HCT116 (cell line): Measurements from ENCODE around the gene HSD17B1. TPM values are rescaled to one million over a fixed set of nuclear protein-coding genes. Genes with fewer than 3 reads are reported as not detected.

Experiments used
- ATAC-seq: fragments of 200-7000 bp; cut with Tn5 transposase; 2 replicates; pipeline ENCODE4 v1.9.1; 2020; ENCODE audit warnings: mild to moderate bottlenecking, moderate library complexity
- BruUV-seq: library from RNA; stranded (reverse); fragments of 400-500 nt; replicated peaks from 2 replicates; lab custom pipeline; 2021; lab: Mats Ljungman, UMichigan
- CTCF ChIA-PET: fragments of 300-600 bp; sonication (Branson Sonifier 250); formaldehyde crosslinking; loops from one replicate; lab custom pipeline; 2021; ENCODE audit warnings: antibody characterized with exemption; lab: Charles Lee
- POLR2A ChIA-PET: fragments of 300-600, 350-600 bp; sonication (Branson Sonifier 250); formaldehyde crosslinking; loops from one replicate; lab custom pipeline; 2021; ENCODE audit warnings: antibody characterized with exemption; lab: Charles Lee
- RAD21 ChIA-PET, 2 experiments: fragments of 300-600 bp; sonication (Branson Sonifier 250); formaldehyde crosslinking; loops; one replicate each; lab custom pipeline; 2023; ENCODE audit warnings: low total read pairs in 2 of 2; ENCODE audit not compliant: uncharacterized antibody in 2 of 2, unreplicated experiment in 2 of 2, low non-redundant PET in 1 of 2; lab: Charles Lee
- DNase-seq: peaks from one replicate; pipeline ENCODE4 v3.0.0-alpha.2; 2010; ENCODE audit warnings: low read depth, low spot score
- H2AFZ ChIP-seq: fragments of 200-600 bp; shearing (Covaris generic), sonication (generic); 2 replicates; pipeline ENCODE4 v1.6.1; 2017; ENCODE audit warnings: low read depth, mixed run types, mixed read lengths, antibody characterized with exemption, low read length; ENCODE audit not compliant: poor library complexity, severe bottlenecking
- H3K27ac ChIP-seq: 2 replicates; pipeline ENCODE4 v1.5.1; 2012; ENCODE audit warnings: low read depth, low read length
- H3K27me3 ChIP-seq: fragments of 200-600 bp; sonication (generic); 2 replicates; pipeline ENCODE4 v1.6.1; 2016; ENCODE audit warnings: mixed run types, low read length, mixed read lengths; ENCODE audit not compliant: insufficient read depth
- H3K36me3 ChIP-seq, 2 experiments: fragments of 200-500 bp in 1 of 2; fragments of 200-600 bp in 1 of 2; sonication (Bioruptor generic) in 1 of 2; sonication (generic) in 1 of 2; 2 replicates each; pipeline versions ENCODE4 v1.5.1 to v1.6.1; 2014 to 2016; ENCODE audit warnings: low read length in 2 of 2, inconsistent platforms in 1 of 2, mixed read lengths in 1 of 2, mixed run types in 1 of 2; ENCODE audit not compliant: insufficient read depth in 2 of 2, control insufficient read depth in 1 of 2
- H3K4me1 ChIP-seq, 2 experiments: fragments of 200-600 bp in 1 of 2; sonication (generic) in 1 of 2; 2 replicates each; pipeline versions ENCODE4 v1.5.1 to v1.6.1; 2012 to 2017; ENCODE audit warnings: low read length in 2 of 2, inconsistent platforms in 1 of 2, mild to moderate bottlenecking in 1 of 2, mixed read lengths in 1 of 2, mixed run types in 1 of 2, moderate library complexity in 1 of 2; ENCODE audit not compliant: insufficient read depth in 2 of 2, control insufficient read depth in 1 of 2
- H3K4me2 ChIP-seq: fragments of 200-600 bp; sonication (generic); 2 replicates; pipeline ENCODE4 v1.6.1; 2017; ENCODE audit warnings: mixed run types, low read length, mixed read lengths
- H3K4me3 ChIP-seq, 2 experiments: fragments of 200-600 bp in 1 of 2; sonication (generic) in 1 of 2; replicated peaks in 1 of 2; 2 replicates each; pipeline ENCODE4 v1.5.1; 2011 to 2016; ENCODE audit warnings: low read length in 2 of 2, control low read depth in 1 of 2, low read depth in 1 of 2, mild to moderate bottlenecking in 1 of 2, mixed read lengths in 1 of 2, mixed run types in 1 of 2
- H3K79me2 ChIP-seq: fragments of 200-600 bp; sonication (generic); 2 replicates; pipeline ENCODE4 v1.6.1; 2017; ENCODE audit warnings: mild to moderate bottlenecking, mixed run types, low read length, moderate library complexity, mixed read lengths; ENCODE audit not compliant: insufficient read depth
- H3K9ac ChIP-seq: fragments of 200-600 bp; sonication (generic); 2 replicates; pipeline ENCODE4 v1.6.1; 2016; ENCODE audit warnings: low read length, mixed read lengths
- H3K9me2 ChIP-seq: fragments of 200-600 bp; sonication (generic), shearing (Covaris generic); 2 replicates; pipeline ENCODE4 v1.6.1; 2017; ENCODE audit warnings: mixed run types, mild to moderate bottlenecking, moderate library complexity; ENCODE audit not compliant: insufficient read depth
- H3K9me3 ChIP-seq, 2 experiments: fragments of 200-500 bp in 1 of 2; fragments of 200-600 bp in 1 of 2; sonication (Bioruptor generic) in 1 of 2; sonication (generic) in 1 of 2; 2 replicates each; pipeline ENCODE4 v1.6.1; 2014 to 2017; ENCODE audit warnings: low read length in 2 of 2, mixed read lengths in 2 of 2, inconsistent platforms in 1 of 2, low read depth in 1 of 2, mild to moderate bottlenecking in 1 of 2, mixed run types in 1 of 2, moderate library complexity in 1 of 2; ENCODE audit not compliant: control insufficient read depth in 1 of 2, insufficient read depth in 1 of 2
- H4K20me1 ChIP-seq: fragments of 200-600 bp; sonication (generic), shearing (Covaris generic); 2 replicates; pipeline ENCODE4 v1.6.1; 2017; ENCODE audit warnings: mixed run types, mild to moderate bottlenecking, moderate library complexity; ENCODE audit not compliant: insufficient read depth
- JUND ChIP-seq: IDR thresholded peaks from 2 replicates; pipeline ENCODE4 v1.6.1; 2012
- POLR2A ChIP-seq: IDR thresholded peaks from 2 replicates; pipeline ENCODE4 v1.7.0; 2011; ENCODE audit warnings: borderline replicate concordance; ENCODE audit not compliant: insufficient read depth, insufficient read length; ENCODE audit errors: extremely low read depth
- RAD21 ChIP-seq: IDR thresholded peaks from 2 replicates; pipeline ENCODE4 v1.6.1; 2012; ENCODE audit warnings: low read depth, mild to moderate bottlenecking
- SIN3A ChIP-seq: IDR thresholded peaks from 2 replicates; pipeline ENCODE4 v1.6.1; 2012; ENCODE audit warnings: low read depth
- SP1 ChIP-seq: IDR thresholded peaks from 2 replicates; pipeline ENCODE4 v1.6.1; 2012; ENCODE audit warnings: low read depth
- TCF7L2 ChIP-seq: IDR thresholded peaks from 2 replicates; pipeline ENCODE4 v1.7.0; 2011; ENCODE audit warnings: borderline replicate concordance, inconsistent platforms; ENCODE audit not compliant: insufficient read depth, insufficient read length; ENCODE audit errors: extremely low read depth
- YY1 ChIP-seq: IDR thresholded peaks from 2 replicates; pipeline ENCODE4 v1.6.1; 2011; ENCODE audit warnings: low read length, low read depth, moderate library complexity, mild to moderate bottlenecking; ENCODE audit not compliant: insufficient replicate concordance; ENCODE audit errors: extremely low read depth
- ZFX ChIP-seq: fragments of 450-650 bp; IDR thresholded peaks from 2 replicates; pipeline ENCODE4 v1.6.1; 2017
- intact Hi-C: fragments of 100-400 bp; cut with micrococcal nuclease; formaldehyde crosslinking; loops from 2 replicates; pipeline ENCODE4 v1.10.0; 2022
- total RNA-seq: library from RNA; stranded (reverse); gene quantifications from one replicate; pipeline ENCODE4 v1.2.1, GENCODE V29; 2021; ENCODE audit not compliant: unreplicated experiment
- TF ChIP-seq, protein P1 (sequence below), 3 experiments: fragments of 200-600 bp in 1 of 3; sonication (generic) in 1 of 3; IDR thresholded peaks in 2 of 3; conservative IDR thresholded peaks in 1 of 3; 2 replicates each; pipeline ENCODE4 v1.5.1; 2012 to 2017; ENCODE audit warnings: low read depth in 2 of 3, low read length in 2 of 3, antibody characterized with exemption in 1 of 3, borderline replicate concordance in 1 of 3, control low read depth in 1 of 3, mild to moderate bottlenecking in 1 of 3, mixed read lengths in 1 of 3, mixed run types in 1 of 3, moderate library complexity in 1 of 3; ENCODE audit not compliant: insufficient read depth in 1 of 3

Gene HSD17B1
- total RNA-seq, 1 experiment from 2014 or later, result 1.4 TPM

DNA sequence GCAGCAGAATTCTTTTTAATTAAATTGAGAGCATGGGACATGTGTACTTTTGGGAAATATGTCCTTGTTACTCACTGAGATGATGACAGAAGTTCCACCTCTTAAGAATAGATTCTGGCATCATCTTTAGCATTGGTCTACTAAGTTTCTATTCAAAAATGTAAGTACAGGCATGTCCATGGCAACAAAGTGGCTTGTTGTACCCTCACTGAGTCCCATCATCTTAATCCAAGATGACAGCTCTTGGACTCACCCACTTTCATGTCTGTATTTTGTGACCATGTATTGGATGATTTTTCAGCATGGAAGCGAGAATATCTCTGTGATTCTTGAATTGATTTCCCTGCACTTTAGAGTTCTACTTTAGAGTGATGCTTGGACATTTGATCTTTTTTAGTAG, 49.8 kb upstream of the HSD17B1 start (continued):
- no peak for TF ChIP-seq YY1
- no peak for TF ChIP-seq ZFX
- TF ChIP-seq SP1, result no peak
- no peak for TF ChIP-seq TCF7L2
- TF ChIP-seq, protein P1, sequence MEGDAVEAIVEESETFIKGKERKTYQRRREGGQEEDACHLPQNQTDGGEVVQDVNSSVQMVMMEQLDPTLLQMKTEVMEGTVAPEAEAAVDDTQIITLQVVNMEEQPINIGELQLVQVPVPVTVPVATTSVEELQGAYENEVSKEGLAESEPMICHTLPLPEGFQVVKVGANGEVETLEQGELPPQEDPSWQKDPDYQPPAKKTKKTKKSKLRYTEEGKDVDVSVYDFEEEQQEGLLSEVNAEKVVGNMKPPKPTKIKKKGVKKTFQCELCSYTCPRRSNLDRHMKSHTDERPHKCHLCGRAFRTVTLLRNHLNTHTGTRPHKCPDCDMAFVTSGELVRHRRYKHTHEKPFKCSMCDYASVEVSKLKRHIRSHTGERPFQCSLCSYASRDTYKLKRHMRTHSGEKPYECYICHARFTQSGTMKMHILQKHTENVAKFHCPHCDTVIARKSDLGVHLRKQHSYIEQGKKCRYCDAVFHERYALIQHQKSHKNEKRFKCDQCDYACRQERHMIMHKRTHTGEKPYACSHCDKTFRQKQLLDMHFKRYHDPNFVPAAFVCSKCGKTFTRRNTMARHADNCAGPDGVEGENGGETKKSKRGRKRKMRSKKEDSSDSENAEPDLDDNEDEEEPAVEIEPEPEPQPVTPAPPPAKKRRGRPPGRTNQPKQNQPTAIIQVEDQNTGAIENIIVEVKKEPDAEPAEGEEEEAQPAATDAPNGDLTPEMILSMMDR (IDR thresholded peaks at IDR 0.05 in 2 of 3, conservative IDR thresholded peaks at IDR 0.05 in 1 of 3; ENCODE audit: borderline replicate concordance in 1 of 3, insufficient read depth in 1 of 3, low read depth in 2 of 3, low read length in 2 of 3), result no peak
- TF ChIP-seq POLR2A, result no peak
- no peak for TF ChIP-seq SIN3A
- no peak for TF ChIP-seq JUND
- TF ChIP-seq, all 23 proteins: peak for 0

DNA sequence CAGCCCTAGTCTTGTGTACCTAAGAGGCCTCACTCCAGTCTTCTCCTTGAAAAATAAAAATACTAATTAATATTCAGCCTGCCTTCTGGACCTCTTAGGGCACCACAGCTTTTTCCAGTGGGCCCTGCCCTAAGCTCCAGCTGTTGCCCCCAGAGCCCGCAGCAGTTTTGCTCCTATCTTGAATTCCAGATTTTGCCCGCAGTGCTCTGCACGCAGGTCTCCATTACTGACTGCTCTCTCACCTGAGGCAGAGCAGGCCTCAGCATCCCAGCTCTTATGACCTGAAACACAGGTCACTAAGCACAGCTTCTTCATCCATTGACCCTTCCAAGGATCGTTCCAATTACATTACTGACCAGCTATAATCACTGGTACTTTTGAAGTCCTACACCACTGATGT, 45.1 kb upstream of the HSD17B1 start:
- no peaks in the 10 kb centered on the region for H3K9me3 ChIP-seq
- no peaks in the 10 kb centered on the region for H3K27me3 ChIP-seq
- no peak for DNase-seq
- no peak for ATAC-seq
- H2AFZ ChIP-seq, result no peak overlapping the region
- peaks cover 10 to 24% of the 10 kb centered on the region in 2 experiments; a peak in 3 of 4 replicates for H3K36me3 ChIP-seq
- no peaks in the 10 kb centered on the region for H3K9me2 ChIP-seq
- TF ChIP-seq RAD21 (no peak), ZFX (0 out of 2 replicates have a peak, but pooled peaks have one; percentile 11)
- no TSS peak for BruUV-seq
- peaks cover 0 to 6% of the 10 kb centered on the region in 2 experiments; a peak in 1 of 4 replicates for H3K4me1 ChIP-seq
- ChIA-PET POLR2A (no interaction called here), CTCF (interaction anchor here (3.3 kb wide), 1 partner anchor 10 kb away, joined by 16 read pairs; no protein-coding TSS in a partner anchor), RAD21 (interaction anchor here in 1 of 2 experiments (1.3 kb wide), 1 partner anchor 11 kb away, joined by 3 read pairs; no protein-coding TSS in a partner anchor)
- no peaks in the 10 kb centered on the region for H4K20me1 ChIP-seq
- H3K4me3 ChIP-seq, result no peak overlapping the region
- intact Hi-C loops, result no loop called here
- H3K4me2 ChIP-seq, result no peak overlapping the region
- no peaks in the 10 kb centered on the region for H3K79me2 ChIP-seq
- no peak overlapping the region for H3K9ac ChIP-seq
- no peak overlapping the region for H3K27ac ChIP-seq
